Astrocyte of the spinal cord (primary cell): Measurements from ENCODE around the gene HOXA10.

Experiments
- DNase-seq: peaks from one replicate; pipeline ENCODE4 v3.0.0; 2011; ENCODE audit warnings: low read depth, low spot score
- H3K4me3 ChIP-seq: 2 replicates; pipeline ENCODE4 v1.5.1; 2011; ENCODE audit warnings: low read depth, mild to moderate bottlenecking, low read length, moderate library complexity
- CTCF ChIP-seq: IDR thresholded peaks from 2 replicates; pipeline ENCODE4 v1.5.1; 2012; ENCODE audit warnings: low read depth, mild to moderate bottlenecking, low read length, inconsistent platforms
- in situ Hi-C: cut with HindIII; loops from 2 replicates; pipeline ENCODE4 v1.10.0; 2017; ENCODE audit warnings: low sequenced_read_pairs

The HOXA10 gene

DNA sequence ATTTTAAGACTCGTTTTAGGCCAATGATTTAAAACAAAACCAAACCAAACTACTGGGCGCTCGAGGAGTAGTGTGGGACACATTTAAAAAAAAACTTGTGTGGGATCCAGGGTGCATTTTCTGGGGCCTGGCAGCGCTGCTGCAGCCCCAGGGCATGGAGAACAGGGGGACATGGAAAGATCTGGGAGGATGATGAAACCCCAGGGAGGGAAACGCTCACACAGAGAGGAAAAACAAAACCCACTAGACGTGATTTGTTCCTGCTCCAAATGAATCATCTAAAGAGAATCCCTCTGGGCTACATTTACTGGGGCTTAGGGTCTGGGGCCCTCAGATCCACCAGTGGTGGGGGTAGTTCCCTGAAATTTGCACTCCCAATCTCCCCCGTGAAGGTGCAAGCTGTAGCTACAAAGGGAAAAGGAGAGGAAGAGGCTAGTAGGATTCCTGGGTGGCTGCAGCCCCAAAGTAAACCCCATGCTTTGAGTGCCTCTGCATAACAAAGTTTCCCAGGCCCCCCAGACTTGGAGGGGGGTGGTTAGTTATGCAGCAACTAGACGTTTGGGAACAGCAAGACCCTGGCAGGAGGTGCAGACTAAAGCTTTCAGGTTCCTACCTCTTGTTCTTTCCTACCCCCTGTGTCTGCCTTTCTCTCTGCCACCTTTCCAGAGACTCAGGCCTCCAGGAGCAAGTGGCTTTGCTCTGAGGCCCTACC lies 40.3 kb upstream of the HOXA10 start:
- no peak overlapping the region for H3K4me3 ChIP-seq
- in situ Hi-C loops, result no loop called here

DNA sequence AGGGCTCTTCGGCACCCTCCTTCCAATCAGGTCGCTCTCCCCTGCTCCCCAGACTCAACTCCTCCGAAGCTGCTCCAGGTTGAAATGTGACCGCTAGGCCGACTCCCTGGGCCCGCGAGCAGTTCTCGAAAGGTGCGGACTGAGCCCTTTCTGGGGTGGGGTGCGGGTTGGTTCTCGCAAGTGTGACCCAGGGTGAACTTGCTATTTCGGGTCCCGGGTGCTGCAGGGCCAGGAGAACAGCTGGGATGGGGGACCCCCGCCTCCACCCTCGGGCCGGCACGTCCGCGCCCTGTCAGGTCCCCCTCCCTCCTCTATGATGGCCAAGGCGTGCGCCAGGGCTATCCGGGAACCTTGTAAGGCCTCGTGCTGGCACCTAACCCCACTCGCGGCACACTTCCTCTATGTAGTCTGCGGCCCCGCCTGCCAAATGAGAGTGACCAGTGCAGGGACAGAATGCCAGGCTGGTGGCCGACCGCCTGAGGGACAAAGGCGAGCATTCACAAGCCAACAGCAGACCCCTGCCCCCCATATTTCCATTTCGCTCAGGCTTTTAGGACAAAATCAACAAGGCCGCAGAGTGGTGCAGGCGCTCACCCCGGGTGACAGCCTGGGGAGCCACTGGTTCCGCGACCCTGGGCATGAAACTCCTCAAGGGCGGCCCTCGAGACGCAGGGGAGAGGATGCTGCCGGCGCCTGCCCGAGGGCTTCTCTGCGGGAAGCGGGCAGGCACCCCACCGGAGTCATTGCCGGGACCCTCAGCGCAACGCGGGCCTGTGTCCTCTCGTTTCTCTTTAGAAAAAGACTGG lies 39.5 kb upstream of the HOXA10 start:
- in situ Hi-C loops, result no loop called here
- no peak for DNase-seq
- H3K4me3 ChIP-seq, result no peak overlapping the region
- no peak for TF ChIP-seq CTCF

More for the DNA sequence above, 40.3 kb upstream of the HOXA10 start:
- TF ChIP-seq CTCF, result no peak
- DNase-seq, result no peak

DNA sequence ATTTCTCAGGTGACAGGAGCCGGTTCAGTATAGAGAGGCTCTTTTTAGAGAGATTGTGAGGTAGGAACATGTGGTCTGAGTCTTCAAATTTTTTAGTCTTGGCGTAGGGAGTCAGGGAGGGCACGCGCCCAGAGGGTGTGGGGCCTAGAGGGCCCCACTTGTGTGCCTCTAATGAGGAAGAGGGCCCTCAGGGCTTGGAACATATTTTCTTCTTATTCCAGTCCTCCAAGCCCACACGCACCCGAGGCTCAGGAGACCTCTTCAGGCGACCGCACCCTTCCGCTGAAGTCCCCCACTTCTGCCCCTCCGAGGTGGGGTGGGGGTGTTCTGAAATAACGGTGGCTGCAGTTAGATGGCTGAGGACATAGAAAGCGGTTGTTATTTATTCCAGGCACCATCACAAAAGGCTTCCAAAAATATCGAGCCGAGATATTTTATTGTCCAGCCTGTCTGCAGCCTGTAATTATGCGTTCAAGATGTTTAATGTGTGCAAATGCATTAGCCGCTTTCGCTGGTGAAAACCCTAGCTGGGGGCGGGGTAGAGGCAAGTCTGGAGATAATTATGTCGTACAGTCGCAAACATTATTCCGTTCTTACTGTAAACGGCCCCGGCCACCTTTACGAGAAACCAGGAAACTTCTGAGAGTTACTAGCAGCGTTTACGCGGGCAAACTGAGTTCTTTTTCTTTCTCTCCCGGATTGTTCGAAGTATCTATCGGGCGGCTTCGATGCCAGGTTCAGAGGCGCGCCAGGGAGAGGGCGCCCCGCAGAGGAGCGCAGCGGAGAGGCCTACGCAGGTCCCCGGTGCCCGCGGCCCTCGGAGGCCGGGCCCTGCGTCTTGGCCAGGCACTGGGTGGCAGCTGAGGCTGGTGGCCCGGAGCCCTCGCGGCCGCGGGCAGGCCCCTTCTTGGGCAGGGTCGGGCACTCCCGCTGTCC lies 38.6 kb upstream of the HOXA10 start:
- in situ Hi-C loops, result no loop called here
- no peak for DNase-seq
- H3K4me3 ChIP-seq, result no peak overlapping the region
- no peak for TF ChIP-seq CTCF

- in situ Hi-C loops, result no loop called here
- DNase-seq, result no peak
- no peak overlapping the region for H3K4me3 ChIP-seq
- no peak for TF ChIP-seq CTCF
These were observed 37.7 kb upstream of the HOXA10 start for GRCh38 chr7:27211764-27212204.

- no peak for TF ChIP-seq CTCF
- no peak for DNase-seq
- in situ Hi-C loops, result no loop called here
- H3K4me3 ChIP-seq, result no peak overlapping the region
These were observed 36.9 kb upstream of the HOXA10 start for GRCh38 chr7:27211084-27211446.

DNA sequence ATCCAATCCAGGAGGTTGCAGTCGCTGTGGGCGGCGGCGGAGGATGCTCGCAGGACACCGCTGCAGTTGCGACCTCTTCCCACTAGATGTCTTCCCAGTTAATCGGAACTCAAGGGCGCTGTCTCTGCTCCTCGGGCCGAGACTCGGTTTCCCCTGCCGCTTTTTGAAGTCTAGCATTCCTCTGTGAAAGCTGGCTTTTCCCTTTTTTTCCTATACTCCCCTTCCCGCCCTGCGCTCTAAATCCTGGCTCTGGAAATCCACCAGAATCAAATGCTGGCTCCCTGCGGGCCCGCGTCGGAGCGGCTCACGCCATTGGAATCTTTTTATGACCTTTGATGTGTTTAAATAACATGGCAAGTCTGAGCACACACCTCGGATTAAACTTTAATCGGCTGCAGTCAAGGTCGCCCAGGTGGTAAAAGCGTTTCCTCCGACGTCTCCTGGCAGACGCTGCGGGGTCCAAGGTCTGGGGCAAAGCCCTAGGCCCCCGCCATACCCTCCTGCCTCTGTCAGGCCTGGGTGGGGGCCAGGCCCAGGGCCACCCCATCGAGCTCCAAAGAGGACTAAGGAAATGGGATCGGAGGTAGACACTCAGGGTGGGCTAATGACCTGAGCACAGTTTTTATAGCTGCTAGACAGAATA lies 36.4 kb upstream of the HOXA10 start:
- in situ Hi-C loops, result no loop called here
- peak overlapping the region; percentile 13 for H3K4me3 ChIP-seq

More for the DNA sequence above, 36.4 kb upstream of the HOXA10 start:
- peak; percentile 84 for TF ChIP-seq CTCF
- no peak for DNase-seq
